PC-9 (cell line): ENCODE measurements around the gene KLHL17. TPM values are rescaled to one million over a fixed set of nuclear protein-coding genes. Genes with fewer than 3 reads are reported as not detected.
A peak's percentile ranks its signal among the peaks of the same experiment; 100 is the strongest.

Source experiments
- BruUV-seq: library from RNA; stranded (reverse); fragments of 400-500 nt; replicated peaks from 2 replicates; lab custom pipeline; 2021; lab: Mats Ljungman, UMichigan
- CTCF ChIA-PET: fragments of 300-600 bp; sonication (Branson Sonifier 250); formaldehyde crosslinking; loops from one replicate; lab custom pipeline; 2022; ENCODE audit warnings: antibody characterized with exemption; lab: Charles Lee
- POLR2A ChIA-PET: fragments of 300-600 bp; sonication (Branson Sonifier 250); formaldehyde crosslinking; loops from one replicate; lab custom pipeline; 2022; ENCODE audit warnings: antibody characterized with exemption; ENCODE audit not compliant: unreplicated experiment; lab: Charles Lee
- DNase-seq, 2 experiments: peaks; one replicate each; pipeline versions ENCODE4 v3.0.0 to v3.0.0-alpha.2; 2015 to 2022; ENCODE audit warnings: mixed read lengths in 1 of 2
- H2AFZ ChIP-seq: fragments of 200-600 bp; sonication (generic); 2 replicates; pipeline ENCODE4 v1.8.1; 2017; ENCODE audit warnings: antibody characterized with exemption
- H3F3A ChIP-seq: fragments of 200-600 bp; sonication (generic); 2 replicates; pipeline ENCODE4 v1.8.1; 2017; ENCODE audit warnings: antibody characterized with exemption, mild to moderate bottlenecking, low read depth; ENCODE audit not compliant: insufficient read depth
- H3K27ac ChIP-seq: fragments of 200-600 bp; sonication (generic); 2 replicates; pipeline ENCODE4 v1.6.1; 2016; ENCODE audit warnings: mixed run types
- H3K27me3 ChIP-seq: fragments of 200-600 bp; sonication (generic); 2 replicates; pipeline ENCODE4 v1.6.1; 2016; ENCODE audit warnings: low read depth, mixed run types; ENCODE audit not compliant: insufficient read depth
- H3K36me3 ChIP-seq: fragments of 200-600 bp; sonication (generic); 2 replicates; pipeline ENCODE4 v1.6.1; 2016; ENCODE audit warnings: low read depth, mixed run types
- H3K4me1 ChIP-seq: fragments of 200-600 bp; sonication (generic); replicated peaks from 2 replicates; pipeline ENCODE4 v1.6.1; 2016; ENCODE audit warnings: mixed run types; ENCODE audit not compliant: insufficient read depth
- H3K4me2 ChIP-seq: fragments of 200-600 bp; sonication (generic); 2 replicates; pipeline ENCODE4 v1.6.1; 2017; ENCODE audit warnings: mixed run types
- H3K4me3 ChIP-seq: fragments of 200-600 bp; sonication (generic); 2 replicates; pipeline ENCODE4 v1.6.1; 2016; ENCODE audit warnings: mixed run types
- H3K79me2 ChIP-seq: fragments of 200-600 bp; sonication (generic); 2 replicates; pipeline ENCODE4 v1.6.1; 2017; ENCODE audit warnings: low read depth, mixed run types
- H3K9me2 ChIP-seq: fragments of 200-600 bp; sonication (generic); 2 replicates; pipeline ENCODE4 v1.8.1; 2017; ENCODE audit warnings: mild to moderate bottlenecking; ENCODE audit not compliant: insufficient read depth
- H3K9me3 ChIP-seq: fragments of 200-600 bp; sonication (generic); 2 replicates; pipeline ENCODE4 v1.8.1; 2016; ENCODE audit warnings: low read depth; ENCODE audit not compliant: insufficient read depth
- H4K20me1 ChIP-seq: fragments of 200-600 bp; sonication (generic); 2 replicates; pipeline ENCODE4 v1.8.1; 2017; ENCODE audit not compliant: insufficient read depth
- CTCF ChIP-seq: fragments of 200-600 bp; sonication (generic); conservative IDR thresholded peaks from 2 replicates; pipeline ENCODE4 v1.6.1; 2017; ENCODE audit warnings: mixed run types, antibody characterized with exemption, mild to moderate bottlenecking, moderate library complexity
- EZH2 ChIP-seq: fragments of 200-600 bp; sonication (generic); IDR thresholded peaks from 2 replicates; pipeline ENCODE4 v1.8.0; 2017; ENCODE audit warnings: antibody characterized with exemption, low read depth
- intact Hi-C: fragments of 100-400 bp; cut with micrococcal nuclease; formaldehyde crosslinking; loops from one replicate; pipeline ENCODE4 v1.10.0; 2022; ENCODE audit not compliant: unreplicated experiment
- total RNA-seq: library from RNA; stranded (reverse); gene quantifications from 2 replicates; pipeline ENCODE4 v1.2.3, GENCODE V29; 2021

The KLHL17 gene
- total RNA-seq, 1 experiment from 2014 or later: 22.7 TPM

GRCh38 chr1:938088-938683 is 22.2 kb upstream of the KLHL17 start:
- H3K27me3 ChIP-seq: peaks cover 46% of the 10 kb centered on the region
- TF ChIP-seq EZH2: no peak
- peak; percentile 63; the same call in 1 of the 2 replicates for TF ChIP-seq CTCF
- H3K79me2 ChIP-seq: no peaks in the 10 kb centered on the region
- H3K9me3 ChIP-seq: no peaks in the 10 kb centered on the region
- H3F3A ChIP-seq: peaks cover 30% of the 10 kb centered on the region
- no peaks in the 10 kb centered on the region for H3K36me3 ChIP-seq
- CTCF ChIA-PET: interaction anchor here (0.7 to 0.8 kb wide), 3 partner anchors 9 to 1049 kb away, joined by 3 to 17 read pairs (median 4); no protein-coding TSS in a partner anchor
- POLR2A ChIA-PET: interaction anchor here (0.6 kb wide), 1 partner anchor 30 kb away, joined by 3 read pairs; no protein-coding TSS in a partner anchor
- no peak overlapping the region for H3K27ac ChIP-seq
- no peak overlapping the region for H3K4me3 ChIP-seq
- H3K4me1 ChIP-seq: peaks cover 42% of the 10 kb centered on the region
- H3K9me2 ChIP-seq: no peaks in the 10 kb centered on the region
- intact Hi-C loops: loop anchor here (1.0 kb wide), 1 partner anchor 34 kb away; no protein-coding TSS in a partner anchor
- no peaks in the 10 kb centered on the region; the same call in 1 of the 2 replicates for H4K20me1 ChIP-seq
- H3K4me2 ChIP-seq: 0 out of 2 replicates have a peak overlapping the region, but pooled peaks have one; percentile 19
- no peak overlapping the region for H2AFZ ChIP-seq
- no TSS peak for BruUV-seq
- DNase-seq: peak; percentile 58 to 67

- no TSS peak for BruUV-seq
- no peak overlapping the region for H3K27ac ChIP-seq
- H3K9me2 ChIP-seq: no peaks in the 10 kb centered on the region
- no peak overlapping the region for H2AFZ ChIP-seq
- peaks cover 37% of the 10 kb centered on the region for H3K4me1 ChIP-seq
- H3F3A ChIP-seq: peaks cover 27% of the 10 kb centered on the region; the same call in 1 of the 2 replicates
- no peak for DNase-seq
- H3K9me3 ChIP-seq: no peaks in the 10 kb centered on the region
- intact Hi-C loops: loop anchor here (1.0 kb wide), 1 partner anchor 35 kb away; no protein-coding TSS in a partner anchor
- ChIA-PET CTCF (interaction anchor here (0.7 kb wide), 2 partner anchors 34 to 1048 kb away, joined by 3 to 17 read pairs; no protein-coding TSS in a partner anchor), POLR2A (interaction anchor here (0.6 kb wide), 1 partner anchor 30 kb away, joined by 3 read pairs; no protein-coding TSS in a partner anchor)
- H3K36me3 ChIP-seq: no peaks in the 10 kb centered on the region
- H3K27me3 ChIP-seq: peaks cover 46% of the 10 kb centered on the region
- no peak overlapping the region for H3K4me3 ChIP-seq
- TF ChIP-seq EZH2 (no peak), CTCF (no peak)
- H3K79me2 ChIP-seq: no peaks in the 10 kb centered on the region
- H4K20me1 ChIP-seq: no peaks in the 10 kb centered on the region; the same call in 1 of the 2 replicates
- 0 out of 2 replicates have a peak overlapping the region, but pooled peaks have one; percentile 19 for H3K4me2 ChIP-seq
Measured at GRCh38 chr1:938711-939489, 21.5 kb upstream of the KLHL17 start.

GRCh38 chr1:939511-940106 is 20.8 kb upstream of the KLHL17 start:
- Histone ChIP-seq H3K36me3 (no peaks in the 10 kb centered on the region), H3K4me2 (peak overlapping the region; percentile 49; the same call in 1 of the 2 replicates), H2AFZ (no peak overlapping the region), H3K27me3 (peaks cover 46% of the 10 kb centered on the region), H3F3A (peaks cover 31% of the 10 kb centered on the region; the same call in 1 of the 2 replicates), H3K79me2 (no peaks in the 10 kb centered on the region), H3K4me3 (no peak overlapping the region), H3K9me3 (no peaks in the 10 kb centered on the region), H4K20me1 (peaks cover under 1% of the 10 kb centered on the region), H3K4me1 (peaks cover 37% of the 10 kb centered on the region), H3K27ac (no peak overlapping the region), H3K9me2 (no peaks in the 10 kb centered on the region)
- intact Hi-C loops: no loop called here
- ChIA-PET CTCF (no interaction called here), POLR2A (no interaction called here)
- no TSS peak for BruUV-seq
- TF ChIP-seq CTCF (no peak), EZH2 (no peak)
- DNase-seq: no peak
